NB4 (cell line): ENCODE results near the gene SLCO3A1.

Source experiments
- POLR2A ChIP-seq: IDR thresholded peaks from 2 replicates; pipeline ENCODE4 v1.6.1; 2011; ENCODE audit warnings: mild to moderate bottlenecking; ENCODE audit not compliant: insufficient read length; ENCODE audit errors: extremely low read depth
- TF ChIP-seq, protein P1 (sequence below): IDR thresholded peaks from one replicate; pipeline ENCODE4 v1.5.1; 2012; ENCODE audit warnings: low read depth, low read length
- TF ChIP-seq, protein P2 (sequence below): IDR thresholded peaks from 2 replicates; pipeline ENCODE4 v1.6.1; 2011; ENCODE audit warnings: low read depth, low read length

DNA sequence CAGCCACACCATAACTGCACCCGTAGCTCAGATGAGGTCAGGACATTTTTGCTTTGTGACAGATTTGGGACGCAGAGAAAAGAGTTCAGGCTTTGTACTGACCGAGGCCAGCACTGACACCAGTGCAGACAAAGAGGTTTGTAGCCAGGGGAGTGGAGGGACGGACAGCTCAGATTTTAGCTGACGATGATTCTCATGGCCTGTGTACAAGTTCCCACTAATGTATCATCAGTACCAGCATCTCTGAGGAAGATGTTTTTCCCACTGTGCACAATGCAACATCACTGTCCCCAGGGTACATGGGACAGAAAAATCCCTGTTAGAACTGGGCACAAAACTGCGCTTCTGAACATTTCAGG lies 112.7 kb downstream of the SLCO3A1 start:
- TF ChIP-seq, protein P1, sequence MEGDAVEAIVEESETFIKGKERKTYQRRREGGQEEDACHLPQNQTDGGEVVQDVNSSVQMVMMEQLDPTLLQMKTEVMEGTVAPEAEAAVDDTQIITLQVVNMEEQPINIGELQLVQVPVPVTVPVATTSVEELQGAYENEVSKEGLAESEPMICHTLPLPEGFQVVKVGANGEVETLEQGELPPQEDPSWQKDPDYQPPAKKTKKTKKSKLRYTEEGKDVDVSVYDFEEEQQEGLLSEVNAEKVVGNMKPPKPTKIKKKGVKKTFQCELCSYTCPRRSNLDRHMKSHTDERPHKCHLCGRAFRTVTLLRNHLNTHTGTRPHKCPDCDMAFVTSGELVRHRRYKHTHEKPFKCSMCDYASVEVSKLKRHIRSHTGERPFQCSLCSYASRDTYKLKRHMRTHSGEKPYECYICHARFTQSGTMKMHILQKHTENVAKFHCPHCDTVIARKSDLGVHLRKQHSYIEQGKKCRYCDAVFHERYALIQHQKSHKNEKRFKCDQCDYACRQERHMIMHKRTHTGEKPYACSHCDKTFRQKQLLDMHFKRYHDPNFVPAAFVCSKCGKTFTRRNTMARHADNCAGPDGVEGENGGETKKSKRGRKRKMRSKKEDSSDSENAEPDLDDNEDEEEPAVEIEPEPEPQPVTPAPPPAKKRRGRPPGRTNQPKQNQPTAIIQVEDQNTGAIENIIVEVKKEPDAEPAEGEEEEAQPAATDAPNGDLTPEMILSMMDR = no peak
- TF ChIP-seq POLR2A = no peak
- TF ChIP-seq, protein P2, sequence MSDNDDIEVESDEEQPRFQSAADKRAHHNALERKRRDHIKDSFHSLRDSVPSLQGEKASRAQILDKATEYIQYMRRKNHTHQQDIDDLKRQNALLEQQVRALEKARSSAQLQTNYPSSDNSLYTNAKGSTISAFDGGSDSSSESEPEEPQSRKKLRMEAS = no peak
